Calu3 (cell line): ENCODE results near the gene AURKA. TPM values are rescaled to one million over a fixed set of nuclear protein-coding genes. Genes with fewer than 3 reads are reported as not detected.
A peak's percentile ranks its signal among the peaks of the same experiment; 100 is the strongest.
"Not testable (repeated sequence)": the region's sequence is repeated elsewhere in the genome, so short reads cannot be mapped to it uniquely, and the experiment has no call there.

ENCODE experiments used
- BruUV-seq: library from RNA; stranded (reverse); fragments of 400-500 nt; replicated peaks from 2 replicates; lab custom pipeline; 2021; lab: Mats Ljungman, UMichigan
- CTCF ChIA-PET: fragments of 300-600 bp; sonication (Branson Sonifier 250); formaldehyde crosslinking; loops from one replicate; lab custom pipeline; 2022; ENCODE audit warnings: antibody characterized with exemption; lab: Charles Lee
- DNase-seq: peaks from one replicate; pipeline ENCODE4 v3.0.0; 2022
- H3K27ac Mint-ChIP-seq: one replicate; pipeline ENCODE4 v1.8.0; 2022; ENCODE audit warnings: mixed read lengths; ENCODE audit not compliant: unreplicated experiment
- H3K27me3 Mint-ChIP-seq: one replicate; pipeline ENCODE4 v1.8.0; 2022; ENCODE audit warnings: mixed read lengths; ENCODE audit not compliant: unreplicated experiment
- H3K36me3 Mint-ChIP-seq: one replicate; pipeline ENCODE4 v1.8.0; 2022; ENCODE audit warnings: mild to moderate bottlenecking, moderate library complexity, mixed read lengths; ENCODE audit not compliant: insufficient read depth, unreplicated experiment
- H3K4me1 Mint-ChIP-seq: one replicate; pipeline ENCODE4 v1.8.0; 2022; ENCODE audit warnings: mild to moderate bottlenecking, low read depth, mixed read lengths; ENCODE audit not compliant: unreplicated experiment
- H3K4me3 Mint-ChIP-seq: one replicate; pipeline ENCODE4 v1.8.0; 2022; ENCODE audit warnings: mild to moderate bottlenecking, low read depth, moderate library complexity, mixed read lengths; ENCODE audit not compliant: unreplicated experiment
- H3K9me3 Mint-ChIP-seq: one replicate; pipeline ENCODE4 v1.8.0; 2022; ENCODE audit warnings: low read depth, mixed read lengths; ENCODE audit not compliant: unreplicated experiment
- CTCF ChIP-seq: fragments of 200-600 bp; IDR thresholded peaks from one replicate; pipeline ENCODE4 v1.8.0; 2022; ENCODE audit warnings: antibody characterized with exemption; ENCODE audit not compliant: unreplicated experiment
- intact Hi-C: fragments of 100-400 bp; cut with micrococcal nuclease; formaldehyde crosslinking; loops from one replicate; pipeline ENCODE4 v1.10.0; 2022; ENCODE audit not compliant: unreplicated experiment
- total RNA-seq: library from RNA; stranded (reverse); gene quantifications from 2 replicates; pipeline ENCODE4 v1.2.3, GENCODE V29; 2022

Gene AURKA
- total RNA-seq, 1 experiment from 2014 or later, result 73.8 TPM

- DNase-seq, result no peak
- intact Hi-C loops, result loop anchor here (5.0 kb wide), 1 partner anchor 34 kb away; the partner anchor contains the start of gene FAM210B
- CTCF ChIA-PET, result interaction anchor here (0.5 to 0.6 kb wide), 2 partner anchors 32 to 170 kb away, joined by 3 to 5 read pairs; partner anchors contain the start of gene FAM210B
- TSS peak; percentile 90 for BruUV-seq
- Mint-ChIP-seq H3K4me1 (peaks cover 26% of the 10 kb centered on the region), H3K4me3 (no peak overlapping the region), H3K27me3 (no peaks in the 10 kb centered on the region), H3K9me3 (no peaks in the 10 kb centered on the region), H3K36me3 (peaks cover 14% of the 10 kb centered on the region), H3K27ac (no peak overlapping the region)
- TF ChIP-seq CTCF, result no peak
These were observed 978 bp downstream of the AURKA start for GRCh38 chr20:56391037-56391436.

GRCh38 chr20:56390396-56390795 lies 1.6 kb downstream of the AURKA start:
- H3K27me3 Mint-ChIP-seq, DNase-seq, CTCF ChIA-PET, H3K27ac Mint-ChIP-seq, BruUV-seq, H3K9me3 Mint-ChIP-seq, H3K4me3 Mint-ChIP-seq: not testable (repeated sequence)
- Mint-ChIP-seq H3K36me3 (peaks cover 14% of the 10 kb centered on the region), H3K4me1 (peaks cover 26% of the 10 kb centered on the region)
- intact Hi-C loops, result loop anchor here (5.0 kb wide), 1 partner anchor 33 kb away; the partner anchor contains the start of gene FAM210B

DNA sequence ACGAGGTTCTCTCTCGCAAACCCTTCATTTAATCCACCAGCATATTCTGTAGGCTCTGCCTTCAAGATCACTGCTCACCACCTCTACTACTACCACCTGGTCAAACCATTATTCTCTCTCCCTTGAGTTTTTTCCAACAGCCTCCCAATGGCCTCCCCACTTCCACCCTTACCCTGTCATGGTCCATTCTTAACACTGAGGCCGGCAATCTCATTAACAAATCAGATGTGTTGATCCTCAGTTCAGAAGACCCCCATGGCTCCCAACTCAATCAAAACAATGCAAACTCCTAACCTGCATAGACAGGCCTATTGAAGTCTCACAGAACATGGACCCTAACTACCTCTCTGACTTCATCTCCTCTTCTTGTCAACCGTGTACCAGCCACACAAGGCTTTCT lies 2.2 kb downstream of the AURKA start:
- TF ChIP-seq CTCF, result no peak
- H3K4me1 Mint-ChIP-seq, result peaks cover 20% of the 10 kb centered on the region
- peaks cover 18% of the 10 kb centered on the region for H3K36me3 Mint-ChIP-seq
- H3K27ac Mint-ChIP-seq, result no peak overlapping the region
- intact Hi-C loops, result loop anchor here (5.0 kb wide), 1 partner anchor 33 kb away; the partner anchor contains the start of gene FAM210B
- H3K27me3 Mint-ChIP-seq, result no peaks in the 10 kb centered on the region
- BruUV-seq, result no TSS peak
- no peak for DNase-seq
- CTCF ChIA-PET, result no interaction called here
- H3K9me3 Mint-ChIP-seq, result no peaks in the 10 kb centered on the region
- H3K4me3 Mint-ChIP-seq, result no peak overlapping the region

- Mint-ChIP-seq H3K4me1 (peaks cover 19% of the 10 kb centered on the region), H3K27ac (no peak overlapping the region), H3K9me3 (no peaks in the 10 kb centered on the region), H3K4me3 (no peak overlapping the region), H3K36me3 (peaks cover 22% of the 10 kb centered on the region), H3K27me3 (no peaks in the 10 kb centered on the region)
- intact Hi-C loops, result no loop called here
- CTCF ChIA-PET, result no interaction called here
- DNase-seq, result no peak
- TF ChIP-seq CTCF, result no peak
- no TSS peak for BruUV-seq
These were observed 3.1 kb downstream of the AURKA start for GRCh38 chr20:56388882-56389281.

- no peaks in the 10 kb centered on the region for H3K9me3 Mint-ChIP-seq
- CTCF ChIA-PET, result no interaction called here
- no TSS peak for BruUV-seq
- peaks cover 19% of the 10 kb centered on the region for H3K4me1 Mint-ChIP-seq
- peaks cover 39% of the 10 kb centered on the region for H3K36me3 Mint-ChIP-seq
- H3K4me3 Mint-ChIP-seq, result no peak overlapping the region
- no peak overlapping the region for H3K27ac Mint-ChIP-seq
- TF ChIP-seq CTCF, result no peak
- intact Hi-C loops, result no loop called here
- DNase-seq, result no peak
- H3K27me3 Mint-ChIP-seq, result no peaks in the 10 kb centered on the region
These were observed 5.8 kb downstream of the AURKA start for GRCh38 chr20:56386219-56386618.
